GM12864 (cell line): Measurements from ENCODE around the gene SLCO4C1.

Experiments used
- DNase-seq: peaks from one replicate; pipeline ENCODE4 v3.0.0-alpha.2; 2011; ENCODE audit warnings: low read depth
- H3K4me3 ChIP-seq: 2 replicates; pipeline ENCODE4 v1.5.1; 2011; ENCODE audit warnings: mild to moderate bottlenecking, low read depth, low read length, control low read depth
- TF ChIP-seq, protein P1 (sequence below): IDR thresholded peaks from 2 replicates; pipeline ENCODE4 v1.5.1; 2011; ENCODE audit warnings: low read depth, mild to moderate bottlenecking, moderate library complexity, low read length, control low read depth, inconsistent platforms; ENCODE audit errors: missing control alignments

The SLCO4C1 gene

GRCh38 chr5:102289251-102289899, 6.7 kb downstream of the SLCO4C1 start:
- H3K4me3 ChIP-seq: no peak overlapping the region
- TF ChIP-seq, protein P1, sequence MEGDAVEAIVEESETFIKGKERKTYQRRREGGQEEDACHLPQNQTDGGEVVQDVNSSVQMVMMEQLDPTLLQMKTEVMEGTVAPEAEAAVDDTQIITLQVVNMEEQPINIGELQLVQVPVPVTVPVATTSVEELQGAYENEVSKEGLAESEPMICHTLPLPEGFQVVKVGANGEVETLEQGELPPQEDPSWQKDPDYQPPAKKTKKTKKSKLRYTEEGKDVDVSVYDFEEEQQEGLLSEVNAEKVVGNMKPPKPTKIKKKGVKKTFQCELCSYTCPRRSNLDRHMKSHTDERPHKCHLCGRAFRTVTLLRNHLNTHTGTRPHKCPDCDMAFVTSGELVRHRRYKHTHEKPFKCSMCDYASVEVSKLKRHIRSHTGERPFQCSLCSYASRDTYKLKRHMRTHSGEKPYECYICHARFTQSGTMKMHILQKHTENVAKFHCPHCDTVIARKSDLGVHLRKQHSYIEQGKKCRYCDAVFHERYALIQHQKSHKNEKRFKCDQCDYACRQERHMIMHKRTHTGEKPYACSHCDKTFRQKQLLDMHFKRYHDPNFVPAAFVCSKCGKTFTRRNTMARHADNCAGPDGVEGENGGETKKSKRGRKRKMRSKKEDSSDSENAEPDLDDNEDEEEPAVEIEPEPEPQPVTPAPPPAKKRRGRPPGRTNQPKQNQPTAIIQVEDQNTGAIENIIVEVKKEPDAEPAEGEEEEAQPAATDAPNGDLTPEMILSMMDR: no peak
- no peak for DNase-seq

DNA sequence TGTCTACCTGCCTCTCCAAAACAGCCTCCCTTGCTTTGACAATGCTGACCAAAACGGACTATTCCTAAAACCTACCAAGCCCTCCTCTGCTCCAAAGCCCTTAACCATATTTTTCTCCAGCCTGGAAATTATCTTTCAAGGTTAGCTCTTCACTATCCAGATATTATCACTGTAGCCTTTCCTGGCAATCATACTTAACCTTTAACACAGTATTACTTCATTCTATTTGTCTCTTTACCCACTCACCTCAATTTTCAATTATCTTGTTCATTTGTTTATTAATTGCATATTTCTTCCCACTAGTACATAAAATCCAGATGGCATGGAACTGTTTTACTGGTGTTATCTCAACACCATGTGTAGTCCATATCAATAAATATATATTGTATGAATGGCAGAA, 7.5 kb downstream of the SLCO4C1 start:
- DNase-seq: no peak
- H3K4me3 ChIP-seq: no peak overlapping the region
- TF ChIP-seq, protein P1: no peak

DNA sequence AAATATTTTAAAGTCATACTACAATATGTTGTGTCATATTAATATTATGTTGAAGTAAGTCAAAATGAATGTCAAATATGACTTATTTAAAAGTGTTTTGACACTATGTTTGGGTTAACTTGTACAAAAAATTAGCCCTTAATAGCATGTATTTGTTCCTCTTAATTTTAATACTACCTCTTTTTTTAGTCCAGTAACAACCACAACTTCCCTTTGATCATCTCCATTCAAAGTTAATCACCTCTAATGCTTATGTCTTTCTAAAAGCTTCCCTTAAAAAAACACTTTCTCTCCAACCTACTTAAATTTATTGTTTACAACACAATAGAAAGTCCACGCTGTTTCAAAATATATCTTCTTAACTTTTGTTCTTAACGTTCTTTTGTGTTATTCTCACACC, 9.6 kb downstream of the SLCO4C1 start:
- H3K4me3 ChIP-seq: no peak overlapping the region
- no peak for DNase-seq
- TF ChIP-seq, protein P1: no peak

DNA sequence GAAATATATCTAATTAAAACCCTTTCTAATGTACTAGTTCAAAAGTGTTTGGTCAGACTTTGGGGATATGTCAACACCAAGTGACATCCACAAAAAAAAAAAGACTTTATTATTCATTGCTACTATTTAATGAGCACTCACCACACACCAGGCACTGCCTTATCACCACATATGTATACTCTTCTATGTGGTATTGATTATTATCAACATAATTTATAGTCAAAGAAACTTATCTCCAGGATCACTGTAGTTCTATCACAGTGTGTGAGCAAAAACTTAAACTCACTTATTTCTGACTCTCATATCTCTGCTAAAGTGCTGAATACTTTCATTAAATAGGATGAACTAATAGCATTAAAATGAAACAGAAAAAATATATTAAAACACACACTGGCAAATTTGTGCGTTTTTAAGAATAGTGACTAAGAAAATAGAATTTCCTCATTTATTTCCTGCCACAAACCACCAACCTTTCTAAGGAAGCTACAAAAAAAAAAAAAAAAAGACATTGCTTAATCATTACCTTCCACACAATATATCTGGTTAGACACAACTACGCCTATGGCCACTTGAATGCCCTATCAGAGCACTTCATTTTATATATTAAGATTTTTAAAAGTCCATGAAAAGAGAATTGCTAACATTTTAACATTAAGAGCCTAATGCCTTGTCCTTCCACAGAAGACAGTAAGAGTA, 12.8 kb downstream of the SLCO4C1 start:
- no peak overlapping the region for H3K4me3 ChIP-seq
- TF ChIP-seq, protein P1: no peak
- DNase-seq: no peak

GRCh38 chr5:102279711-102280110, 16.4 kb downstream of the SLCO4C1 start:
- no peak for DNase-seq
- H3K4me3 ChIP-seq: no peak overlapping the region
- TF ChIP-seq, protein P1: no peak

- TF ChIP-seq, protein P1: no peak
- DNase-seq: no peak
- H3K4me3 ChIP-seq: no peak overlapping the region
These were observed 17.9 kb downstream of the SLCO4C1 start for GRCh38 chr5:102278231-102278630.

- TF ChIP-seq, protein P1: no peak
- H3K4me3 ChIP-seq: no peak overlapping the region
- no peak for DNase-seq
These were observed 18.9 kb downstream of the SLCO4C1 start for GRCh38 chr5:102277144-102277543.
